HepG2 (cell line): Measurements from ENCODE around the gene CFAP119. TPM values are rescaled to one million over a fixed set of nuclear protein-coding genes. Genes with fewer than 3 reads are reported as not detected.

ENCODE experiments used
- E2F5 ChIP-seq: sonication (generic); formaldehyde crosslinking; conservative IDR thresholded peaks from 2 replicates; pipeline ENCODE4 v1.4.0; 2020; ENCODE audit warnings: missing genetic modification reagents
- FLYWCH1 ChIP-seq: sonication (generic); formaldehyde crosslinking; IDR thresholded peaks from 2 replicates; pipeline ENCODE4 v1.8.1; 2023; ENCODE audit warnings: mild to moderate bottlenecking, missing genetic modification reagents
- FOXP4 ChIP-seq: sonication (generic); formaldehyde crosslinking; IDR thresholded peaks from 2 replicates; pipeline ENCODE4 v1.4.0; 2020; ENCODE audit warnings: missing genetic modification reagents
- HBP1 ChIP-seq: IDR thresholded peaks from 2 replicates; pipeline ENCODE4 v1.6.1; 2016; ENCODE audit warnings: low read depth, control low read depth
- KDM5B ChIP-seq: sonication (generic); formaldehyde crosslinking; IDR thresholded peaks from 2 replicates; pipeline ENCODE4 v1.4.0; 2020; ENCODE audit warnings: missing genetic modification reagents, mild to moderate bottlenecking, borderline replicate concordance
- MEIS1 ChIP-seq: sonication (generic); formaldehyde crosslinking; IDR thresholded peaks from 2 replicates; pipeline ENCODE4 v1.9.0; 2021; ENCODE audit warnings: mild to moderate bottlenecking, missing genetic modification reagents, moderate library complexity, borderline replicate concordance
- MEIS2 ChIP-seq: sonication (generic); formaldehyde crosslinking; IDR thresholded peaks from 2 replicates; pipeline ENCODE4 v1.9.0; 2021; ENCODE audit warnings: mild to moderate bottlenecking, missing genetic modification reagents
- MIER2 ChIP-seq: IDR thresholded peaks from 2 replicates; pipeline ENCODE4 v1.6.1; 2016; ENCODE audit warnings: missing biosample characterization, missing genetic modification reagents
- MXD3 ChIP-seq: IDR thresholded peaks from 2 replicates; pipeline ENCODE4 v1.6.1; 2016; ENCODE audit warnings: mild to moderate bottlenecking, missing biosample characterization, missing genetic modification reagents
- RARA ChIP-seq: IDR thresholded peaks from 2 replicates; pipeline ENCODE4 v1.6.1; 2016; ENCODE audit warnings: missing genetic modification reagents, missing compliant biosample characterization
- RFX3 ChIP-seq: IDR thresholded peaks from 2 replicates; pipeline ENCODE4 v1.6.1; 2016; ENCODE audit warnings: missing biosample characterization, missing genetic modification reagents
- RXRA ChIP-seq: sonication (generic); formaldehyde crosslinking; IDR thresholded peaks from 2 replicates; pipeline ENCODE4 v1.5.1; 2020; ENCODE audit warnings: missing genetic modification reagents
- SUZ12 ChIP-seq: fragments of 150-350 bp; IDR thresholded peaks from 2 replicates; pipeline ENCODE4 v1.6.1; 2014; ENCODE audit warnings: low read depth, low read length
- TMF1 ChIP-seq: sonication (generic); formaldehyde crosslinking; IDR thresholded peaks from 2 replicates; pipeline ENCODE4 v1.8.1; 2022; ENCODE audit warnings: low read depth, missing genetic modification reagents
- ZBTB20 ChIP-seq: sonication (generic); formaldehyde crosslinking; IDR thresholded peaks from 2 replicates; pipeline ENCODE4 v1.8.1; 2023; ENCODE audit warnings: missing genetic modification reagents, low read depth, mild to moderate bottlenecking, borderline replicate concordance
- ZFP36L1 ChIP-seq: sonication (generic); formaldehyde crosslinking; IDR thresholded peaks from 2 replicates; pipeline ENCODE4 v1.8.0; 2022; ENCODE audit warnings: mild to moderate bottlenecking, missing genetic modification reagents, moderate library complexity
- ZNF205 ChIP-seq: IDR thresholded peaks from 2 replicates; pipeline ENCODE4 v1.6.1; 2018; ENCODE audit warnings: missing biosample characterization, missing genetic modification reagents
- ZNF256 ChIP-seq: sonication (generic); formaldehyde crosslinking; conservative IDR thresholded peaks from 2 replicates; pipeline ENCODE4 v1.4.0; 2020; ENCODE audit warnings: missing genetic modification reagents
- ZNF546 ChIP-seq: sonication (generic); formaldehyde crosslinking; conservative IDR thresholded peaks from 2 replicates; pipeline ENCODE4 v1.8.1; 2023; ENCODE audit warnings: mild to moderate bottlenecking, missing genetic modification reagents
- ZNF562 ChIP-seq: sonication (generic); formaldehyde crosslinking; IDR thresholded peaks from 2 replicates; pipeline ENCODE4 v1.8.0; 2022; ENCODE audit warnings: missing genetic modification reagents, borderline replicate concordance
- ZNF629 ChIP-seq: sonication (generic); formaldehyde crosslinking; conservative IDR thresholded peaks from 2 replicates; pipeline ENCODE4 v1.5.0; 2020; ENCODE audit warnings: missing genetic modification reagents
- ZNF770 ChIP-seq: sonication (generic); formaldehyde crosslinking; IDR thresholded peaks from 2 replicates; pipeline ENCODE4 v1.5.0; 2020; ENCODE audit warnings: mild to moderate bottlenecking, missing genetic modification reagents
- polyA plus RNA-seq, 8 experiments: library from polyadenylated mRNA; depleted of rRNA in 3 of 8; stranded (reverse) in 7 of 8; unstranded in 1 of 8; fragments of >200 nt; fragmentation: Illumina TruSeq in 4 of 8; extraction: Trizol in 4 of 8; gene quantifications; 2 replicates each; pipeline versions ENCODE4 v1.2.1 to v1.2.3, GENCODE V29; 2011 to 2016; ENCODE audit warnings: low read depth in 4 of 8, missing spikeins in 1 of 8, mixed read lengths in 1 of 8; ENCODE audit not compliant: insufficient read depth in 1 of 8
- total RNA-seq, 5 experiments: library from RNA; depleted of rRNA; stranded (reverse); fragments of >200 nt; fragmentation: Illumina TruSeq; extraction: Trizol; gene quantifications; 2 replicates each; pipeline ENCODE4 v1.2.3, GENCODE V29; 2016; ENCODE audit warnings: low read depth in 1 of 5

Gene CFAP119
- total and polyA plus RNA-seq, 2 of the 13 experiments (the other 11 are each of a cell fraction or from before 2014, with no cell fraction given): 6.4 TPM

GRCh38 chr16:30761928-30762902 lies at the start of gene CFAP119, which contains the start of gene RNF40 (continued):
- no peak for TF ChIP-seq SUZ12
- peak; percentile 76 for TF ChIP-seq ZNF205 (CRISPR knock-in tag)
- TF ChIP-seq TMF1 (CRISPR knock-in tag): peak; percentile 91
- TF ChIP-seq RARA (CRISPR knock-in tag): peak; percentile 8; the same call in 1 of the 2 replicates
- peak; percentile 43 for TF ChIP-seq FOXP4 (CRISPR knock-in tag)
- TF ChIP-seq RXRA (CRISPR knock-in tag): peak; percentile 47
- no peak for TF ChIP-seq FLYWCH1 (CRISPR knock-in tag)
- no peak for TF ChIP-seq ZNF562 (CRISPR knock-in tag)
- TF ChIP-seq MIER2 (CRISPR knock-in tag): peak; percentile 26; the same call in 1 of the 2 replicates
- TF ChIP-seq ZNF770 (CRISPR knock-in tag): peak; percentile 43; the same call in 1 of the 2 replicates
- TF ChIP-seq ZNF256: 0 out of 2 replicates have a peak, but pooled peaks have one; percentile 71
- TF ChIP-seq MEIS2 (CRISPR knock-in tag): peak; percentile 65
- peak; percentile 85; the same call in 1 of the 2 replicates for TF ChIP-seq MEIS1 (CRISPR knock-in tag)
- no peak; the same call in 1 of the 2 replicates for TF ChIP-seq KDM5B (CRISPR knock-in tag)
- peak; percentile 25; the same call in 1 of the 2 replicates for TF ChIP-seq E2F5 (CRISPR knock-in tag)
- TF ChIP-seq ZNF629 (CRISPR knock-in tag): no peak; the same call in 1 of the 2 replicates
- peak; percentile 16; the same call in 1 of the 2 replicates for TF ChIP-seq ZNF546 (CRISPR knock-in tag)
- TF ChIP-seq ZBTB20 (CRISPR knock-in tag): peak; percentile 30; the same call in 1 of the 2 replicates
- TF ChIP-seq RFX3 (CRISPR knock-in tag): peak; percentile 95
- peak; percentile 69; the same call in 1 of the 2 replicates for TF ChIP-seq MXD3 (CRISPR knock-in tag)
- peak; percentile 77; the same call in 1 of the 2 replicates for TF ChIP-seq HBP1 (CRISPR knock-in tag)
- TF ChIP-seq ZFP36L1 (CRISPR knock-in tag): no peak
